Brain pericyte (primary cell): Measurements from ENCODE around the gene CATSPER3.
"Not testable (repeated sequence)": the region's sequence is repeated elsewhere in the genome, so short reads cannot be mapped to it uniquely, and the experiment has no call there.

Experiments used
- DNase-seq: peaks from one replicate; pipeline ENCODE4 v3.0.0-alpha.2; 2012; ENCODE audit warnings: low read depth, low spot score

The CATSPER3 gene

DNA sequence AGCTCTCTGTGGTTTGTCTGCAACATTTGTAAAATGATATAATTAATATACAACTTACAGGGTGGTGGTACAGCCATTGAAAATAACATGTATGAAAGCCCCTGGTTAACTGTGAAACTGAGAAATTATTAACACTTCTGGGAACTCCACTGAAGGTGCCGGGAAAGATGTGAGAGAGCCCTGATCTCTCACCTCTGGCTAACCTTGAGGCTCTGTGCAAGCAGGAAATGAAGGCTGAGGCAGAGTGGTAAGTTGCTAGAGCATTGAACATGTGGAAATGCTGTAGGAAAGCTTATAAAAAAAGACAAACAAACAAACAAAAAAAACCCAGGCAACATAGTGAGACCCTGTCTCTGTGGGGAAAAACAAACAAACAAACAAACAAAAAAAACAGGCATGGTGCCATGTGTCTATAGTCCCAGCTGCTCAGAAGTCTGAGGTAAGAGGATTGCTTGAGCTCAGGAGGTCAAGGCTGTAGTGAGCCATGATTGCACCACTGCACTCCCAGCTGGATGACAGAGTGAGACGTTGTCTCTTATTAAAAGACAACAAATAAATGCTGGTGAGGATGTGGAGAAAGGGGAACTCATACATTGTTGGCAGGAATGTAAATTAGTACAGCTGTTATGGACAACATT lies 7.5 kb downstream of the CATSPER3 start:
- no peak for DNase-seq

DNA sequence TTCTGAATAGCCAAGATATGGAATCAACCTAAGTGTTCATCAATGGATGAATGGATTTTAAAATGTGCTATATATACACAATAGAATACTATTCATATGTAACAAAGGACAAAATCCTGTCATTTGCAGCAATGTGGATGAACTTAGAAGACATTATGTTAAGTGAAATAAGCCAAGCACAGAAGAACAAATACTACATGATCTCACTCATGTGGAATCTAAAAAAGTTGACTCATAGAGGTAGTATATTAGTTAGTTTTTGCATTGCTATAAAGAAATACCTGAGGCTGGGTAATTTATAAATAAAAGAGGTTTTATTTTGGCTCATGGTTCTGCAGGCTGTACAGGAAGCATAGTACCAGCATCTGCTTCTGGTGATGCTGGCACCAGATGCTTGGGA lies 8.1 kb downstream of the CATSPER3 start:
- no peak for DNase-seq

DNA sequence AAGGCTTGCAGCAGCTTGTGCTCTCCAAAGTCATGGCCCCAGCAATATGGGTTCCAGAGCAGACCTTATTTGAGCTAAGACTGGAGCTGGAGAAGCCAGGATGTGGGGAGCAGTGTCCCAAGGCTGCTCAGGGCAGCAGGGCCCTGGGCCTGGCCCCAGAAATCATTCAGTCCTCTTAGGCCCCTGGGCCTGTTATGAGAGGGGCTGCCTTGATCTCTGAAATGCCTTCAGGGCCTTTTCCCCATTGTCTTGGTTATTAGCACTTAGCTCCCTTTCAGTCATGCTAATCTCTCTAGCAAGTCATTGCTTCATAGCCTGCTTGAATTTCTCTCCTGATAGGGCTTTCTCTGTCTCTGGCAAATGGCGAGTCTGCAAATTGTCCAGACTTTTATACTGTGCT lies 9.1 kb downstream of the CATSPER3 start:
- no peak for DNase-seq

DNA sequence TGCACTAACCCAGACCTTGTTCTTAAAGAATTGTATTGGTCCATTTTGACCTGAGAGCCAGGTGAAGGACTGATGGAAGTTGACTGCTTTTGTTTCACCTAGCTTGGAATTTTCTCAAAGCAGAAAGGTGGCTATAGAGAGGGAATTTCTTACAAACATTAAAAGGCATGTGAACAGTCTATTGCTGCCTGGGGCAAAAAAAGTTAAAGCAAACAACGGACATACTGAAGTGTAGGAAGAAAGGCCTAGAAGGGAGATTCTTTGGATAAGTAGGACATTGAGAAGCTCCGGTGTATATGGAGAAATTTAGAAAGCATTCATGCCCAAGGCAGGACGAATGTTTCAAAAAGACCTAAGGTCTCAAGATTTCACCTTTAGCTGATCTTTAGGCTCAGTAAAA lies 11.7 kb downstream of the CATSPER3 start:
- no peak for DNase-seq

DNA sequence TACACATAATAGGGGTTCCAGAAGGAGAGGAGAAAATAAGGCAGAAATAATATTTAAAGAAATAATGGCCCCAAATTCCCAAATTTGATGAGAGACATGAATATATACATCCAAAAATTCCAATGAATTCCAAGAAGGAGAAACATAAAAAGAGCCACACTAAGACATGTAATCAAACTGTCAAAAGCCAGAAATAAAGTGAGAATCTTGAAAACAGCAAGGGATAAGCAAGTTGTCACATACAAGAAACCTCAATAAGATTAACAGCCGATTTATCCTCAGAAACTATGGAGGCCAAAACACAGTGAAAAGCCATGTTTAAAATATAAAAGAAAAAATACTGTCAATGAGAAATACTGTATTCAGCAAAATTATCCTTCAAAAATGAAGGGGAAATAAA lies 14.5 kb downstream of the CATSPER3 start:
- no peak for DNase-seq

DNA sequence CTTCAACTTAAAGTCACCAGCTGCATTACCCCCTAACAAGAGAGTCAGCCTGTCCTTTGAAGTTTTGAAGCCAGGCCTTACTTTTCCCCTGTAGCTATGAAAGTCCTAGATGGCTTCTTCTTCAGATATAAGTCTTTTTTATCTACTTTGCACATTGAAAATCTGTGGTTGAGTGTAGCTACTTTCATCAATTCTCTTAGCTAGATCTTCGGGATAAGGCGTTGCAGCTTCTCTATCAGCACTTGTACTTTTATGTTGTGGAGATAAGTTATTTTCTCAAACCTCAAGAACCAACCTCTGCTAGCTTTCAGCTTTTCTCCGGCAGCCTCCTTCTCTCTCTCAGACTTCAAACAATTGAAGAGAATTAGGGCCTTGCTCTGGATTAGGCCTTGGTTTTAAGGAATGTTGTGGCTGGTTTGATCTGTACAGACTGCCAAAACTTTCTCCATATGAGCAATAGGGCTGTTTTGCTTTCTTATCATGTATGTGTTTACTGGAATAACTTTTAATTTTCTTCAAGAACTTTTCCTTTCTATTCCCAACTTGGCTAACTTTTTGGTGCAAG lies 21.6 kb downstream of the CATSPER3 start:
- no peak for DNase-seq

DNA sequence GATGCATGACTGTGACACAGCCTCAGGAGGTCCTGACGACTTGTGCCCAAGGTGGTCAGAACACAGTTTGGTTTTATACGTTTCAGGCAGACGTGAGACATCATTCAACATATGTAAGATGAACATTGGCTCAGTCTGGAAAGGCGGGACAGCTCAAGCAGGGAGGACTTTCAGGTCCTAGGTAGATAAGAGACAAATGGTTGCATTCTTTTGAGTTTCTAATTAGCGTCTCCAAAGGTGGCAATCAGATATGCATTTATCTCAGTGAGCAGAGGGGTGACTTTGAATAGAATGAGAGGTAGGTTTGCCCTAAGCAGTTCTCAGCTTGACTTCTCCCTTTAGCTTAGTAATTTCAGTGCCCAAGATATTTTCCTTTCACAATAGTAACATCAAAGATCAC lies 22.5 kb downstream of the CATSPER3 start:
- DNase-seq: not testable (repeated sequence)

DNA sequence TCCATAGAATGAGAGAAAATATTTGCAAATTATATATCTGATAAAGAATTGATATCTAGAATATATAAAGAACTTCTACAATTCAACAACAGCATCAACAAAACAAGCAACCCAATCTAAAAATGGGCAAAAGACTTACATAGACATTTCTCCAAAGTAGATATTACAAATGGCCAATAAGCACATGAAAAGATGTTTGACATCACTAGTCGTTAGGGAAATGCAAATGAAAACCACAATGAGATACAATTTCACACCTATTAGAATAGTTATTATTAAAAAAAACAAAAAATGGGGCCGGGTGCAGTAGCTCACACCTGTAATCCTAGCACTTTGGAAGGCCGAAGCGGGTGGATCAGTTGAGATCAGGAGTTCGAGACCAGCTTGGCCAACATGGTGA lies 24.4 kb downstream of the CATSPER3 start:
- DNase-seq: no peak

DNA sequence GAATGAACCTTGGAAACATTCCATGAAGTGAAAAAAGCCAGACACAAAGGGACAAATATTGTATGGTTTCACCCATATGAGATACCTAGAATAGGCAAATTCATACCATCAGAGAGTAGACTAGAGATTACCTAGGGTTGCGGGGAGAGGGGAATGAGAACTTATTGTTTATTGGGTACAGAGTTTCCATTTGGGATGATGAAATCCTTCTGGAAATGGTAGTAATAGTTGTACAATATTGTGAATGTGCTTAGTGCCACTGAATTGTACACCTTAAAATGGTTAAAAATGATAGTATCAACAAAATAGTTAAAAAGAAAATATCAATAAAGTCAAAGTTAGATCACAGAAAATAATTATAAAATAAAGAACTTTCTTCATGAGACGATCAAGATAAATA lies 25.5 kb downstream of the CATSPER3 start:
- no peak for DNase-seq

DNA sequence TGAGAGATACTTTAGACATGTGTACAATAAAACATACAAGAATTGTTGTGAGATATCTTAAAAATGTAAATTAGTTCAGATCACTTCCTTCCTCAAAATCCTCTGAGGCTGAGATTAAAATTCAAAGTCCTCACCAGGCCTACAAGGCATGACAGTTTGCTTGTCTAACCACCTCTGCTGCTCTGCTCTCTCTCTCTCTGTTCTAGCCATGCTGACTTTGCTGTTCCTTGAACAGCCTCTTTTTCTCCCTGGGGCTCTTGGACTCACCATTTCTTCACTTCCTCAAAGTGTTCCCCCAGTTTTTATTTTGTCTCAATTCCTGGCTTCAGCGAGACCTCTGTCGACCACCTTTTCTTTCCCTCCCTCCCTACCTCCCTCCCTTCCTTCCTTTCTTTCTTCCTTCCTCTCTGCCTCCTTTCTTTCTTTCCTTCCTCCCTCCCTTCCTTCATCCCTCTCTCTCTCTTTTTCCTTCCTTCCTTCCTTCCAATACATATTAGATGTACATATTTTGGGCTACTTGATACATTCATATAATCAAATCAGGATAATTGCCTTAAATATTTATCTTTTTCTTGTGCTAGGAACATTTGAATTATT lies 27.0 kb downstream of the CATSPER3 start:
- DNase-seq: no peak

DNA sequence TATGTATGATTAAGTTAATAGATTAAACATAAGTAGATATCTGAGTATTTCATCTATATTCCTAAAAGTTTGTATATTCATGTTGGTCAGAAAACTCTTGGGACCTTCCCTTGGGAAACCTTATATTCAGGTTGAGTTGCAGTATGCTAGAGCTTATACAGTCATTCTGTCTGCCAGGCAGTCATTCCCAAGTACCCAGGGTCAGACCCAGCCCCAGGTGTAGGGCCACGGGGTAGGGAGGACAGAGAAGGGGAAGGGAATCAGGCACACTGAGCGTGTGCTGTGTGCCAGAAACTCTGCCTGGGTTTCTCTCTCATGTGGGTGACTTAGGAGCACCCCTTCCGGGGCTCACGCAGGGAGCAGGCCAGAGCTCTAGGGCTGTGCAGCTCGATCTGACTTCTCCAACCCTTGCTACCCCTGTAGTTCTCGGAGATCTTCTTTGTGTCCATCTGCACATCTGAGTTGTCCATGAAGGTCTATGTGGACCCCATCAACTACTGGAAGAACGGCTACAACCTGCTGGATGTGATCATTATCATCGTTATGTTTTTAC lies 28.2 kb downstream of the CATSPER3 start:
- DNase-seq: no peak

DNA sequence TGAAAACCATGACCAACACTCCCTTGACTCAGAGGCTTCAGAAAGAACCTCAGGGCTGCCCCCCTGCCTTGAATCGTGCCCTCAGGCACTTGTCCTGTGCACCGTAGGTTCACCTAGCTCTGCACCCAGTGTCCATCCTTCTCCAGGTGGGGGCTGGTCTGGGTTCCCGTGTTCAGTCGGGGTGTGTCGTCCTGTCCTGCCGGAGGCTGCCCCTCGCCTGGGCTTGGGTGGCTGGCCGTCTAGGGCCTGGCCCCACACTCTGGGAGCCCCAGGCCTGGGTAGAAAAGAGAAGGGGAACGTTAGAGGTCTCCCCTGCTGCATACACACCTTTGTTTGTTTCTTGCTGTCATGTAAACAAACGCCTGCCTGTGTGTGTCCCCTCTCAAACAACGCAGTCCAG lies 29.3 kb downstream of the CATSPER3 start:
- DNase-seq: no peak

DNA sequence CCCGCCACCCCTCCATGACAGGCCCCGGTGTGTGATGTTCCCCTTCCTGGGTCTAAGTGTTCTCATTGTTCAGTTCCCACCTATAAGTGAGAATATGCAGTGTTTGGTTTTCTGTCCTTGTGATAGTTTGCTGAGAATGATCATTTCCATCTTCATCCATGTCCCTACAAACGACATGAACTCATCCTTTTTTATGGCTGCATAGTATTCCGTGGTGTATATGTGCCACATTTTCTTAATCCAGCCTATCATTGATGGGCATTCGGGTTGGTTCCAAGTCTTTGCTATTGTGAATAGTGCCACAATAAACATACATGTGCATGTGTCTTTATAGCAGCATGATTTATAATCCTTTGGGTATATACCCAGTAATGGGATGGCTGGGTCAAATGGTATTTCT lies 30.4 kb downstream of the CATSPER3 start:
- DNase-seq: not testable (repeated sequence)

DNA sequence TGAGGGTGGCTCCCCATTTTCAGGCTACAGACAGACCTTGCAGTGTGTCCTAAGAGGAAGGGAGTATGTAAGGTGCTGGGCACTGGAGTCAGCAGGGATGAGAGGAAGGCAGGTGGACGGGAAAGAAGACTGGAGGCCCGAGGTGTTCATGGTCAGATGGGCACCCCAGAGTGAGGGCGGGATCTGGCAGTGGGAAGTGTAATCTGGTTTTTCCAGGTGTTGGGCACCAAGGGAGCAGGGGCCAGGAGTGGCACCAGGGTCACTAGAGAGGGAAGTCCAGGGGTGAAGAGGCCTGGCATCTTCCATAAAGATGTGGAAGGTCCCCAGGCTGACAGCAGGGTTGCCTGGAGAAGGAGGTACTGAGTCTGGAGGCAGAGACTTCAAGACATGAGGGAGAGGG lies 36.7 kb downstream of the CATSPER3 start:
- no peak for DNase-seq

DNA sequence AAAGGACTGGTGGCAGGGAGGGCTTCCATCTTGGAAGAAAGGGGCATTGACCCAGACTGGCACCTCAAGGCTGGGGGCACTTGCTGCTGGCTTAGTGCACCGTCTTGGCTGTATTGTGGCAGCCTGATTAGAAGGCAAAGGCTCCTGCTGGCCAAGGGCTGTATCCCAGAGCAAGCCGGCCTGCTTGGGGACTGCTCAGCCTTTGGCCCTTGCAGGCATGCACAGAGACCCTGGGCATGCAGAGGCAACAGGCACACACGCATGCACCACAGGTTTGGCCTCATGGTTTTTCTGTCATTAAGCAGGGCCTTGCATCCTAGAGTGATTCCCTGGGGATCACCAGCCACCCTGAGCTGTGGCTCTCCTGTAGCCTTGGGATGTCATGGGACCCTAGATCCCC lies 37.4 kb downstream of the CATSPER3 start:
- DNase-seq: no peak

DNA sequence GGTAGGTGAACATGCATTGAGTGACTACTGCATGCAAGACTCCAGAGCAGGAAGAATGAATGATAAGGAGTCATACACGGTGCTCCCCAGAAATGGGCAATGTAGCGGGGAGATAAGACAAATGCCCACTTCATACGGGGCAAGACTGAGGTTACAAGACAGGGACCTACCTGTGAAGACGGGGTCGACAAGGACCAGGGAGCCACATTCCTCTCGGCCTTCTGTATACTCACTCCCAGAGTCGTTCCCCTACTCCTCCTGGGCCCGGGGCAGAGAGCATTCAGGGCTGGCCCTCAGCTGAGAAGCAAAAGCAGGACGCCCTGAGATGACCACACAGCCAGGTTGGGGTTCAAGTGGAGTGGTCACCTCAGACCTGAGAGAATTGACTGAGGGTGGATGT lies 39.6 kb downstream of the CATSPER3 start:
- no peak for DNase-seq

DNA sequence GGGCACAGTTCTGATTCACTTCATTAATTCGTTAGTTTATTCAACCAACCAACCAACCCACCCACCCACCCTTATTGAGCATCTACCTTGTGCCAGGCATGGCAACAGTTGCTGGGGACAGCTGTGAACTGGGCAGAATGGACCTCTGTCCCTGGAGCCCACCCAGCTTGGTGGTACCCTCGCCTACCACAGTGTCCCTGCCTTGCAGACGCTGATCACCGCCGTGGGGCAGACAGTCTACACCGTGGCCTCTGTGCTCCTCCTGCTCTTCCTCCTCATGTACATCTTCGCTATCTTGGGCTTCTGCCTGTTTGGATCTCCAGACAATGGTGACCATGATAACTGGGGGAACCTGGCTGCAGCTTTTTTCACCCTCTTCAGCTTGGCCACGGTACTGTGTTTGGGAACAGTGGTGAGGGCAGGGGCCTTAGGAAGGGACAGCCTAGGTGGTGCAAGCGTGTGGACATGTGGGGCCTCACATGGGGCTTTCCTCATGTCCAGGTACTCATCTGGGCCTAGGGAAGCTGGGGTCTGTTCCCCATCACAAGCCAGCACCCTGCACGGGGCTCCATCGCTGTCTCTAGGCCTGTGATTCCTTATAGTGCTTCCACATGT lies 40.1 kb downstream of the CATSPER3 start:
- DNase-seq: no peak

DNA sequence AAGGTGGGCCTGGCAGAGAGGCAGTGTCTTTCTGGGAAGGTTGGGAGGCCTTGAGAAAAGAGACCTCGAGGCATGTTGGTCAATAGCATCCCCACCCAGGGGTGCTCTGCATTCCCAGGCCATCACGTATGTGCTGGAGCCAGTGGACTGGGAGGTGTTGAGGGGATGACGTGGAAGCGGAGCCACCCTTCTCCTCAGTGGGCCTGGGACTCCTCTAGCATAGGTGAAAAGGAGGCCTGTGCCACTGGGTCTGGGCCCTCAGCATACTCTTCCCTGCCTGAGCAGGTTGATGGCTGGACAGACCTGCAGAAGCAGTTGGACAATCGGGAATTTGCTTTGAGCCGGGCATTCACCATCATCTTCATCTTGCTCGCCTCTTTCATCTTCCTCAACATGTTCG lies 40.8 kb downstream of the CATSPER3 start:
- no peak for DNase-seq

DNA sequence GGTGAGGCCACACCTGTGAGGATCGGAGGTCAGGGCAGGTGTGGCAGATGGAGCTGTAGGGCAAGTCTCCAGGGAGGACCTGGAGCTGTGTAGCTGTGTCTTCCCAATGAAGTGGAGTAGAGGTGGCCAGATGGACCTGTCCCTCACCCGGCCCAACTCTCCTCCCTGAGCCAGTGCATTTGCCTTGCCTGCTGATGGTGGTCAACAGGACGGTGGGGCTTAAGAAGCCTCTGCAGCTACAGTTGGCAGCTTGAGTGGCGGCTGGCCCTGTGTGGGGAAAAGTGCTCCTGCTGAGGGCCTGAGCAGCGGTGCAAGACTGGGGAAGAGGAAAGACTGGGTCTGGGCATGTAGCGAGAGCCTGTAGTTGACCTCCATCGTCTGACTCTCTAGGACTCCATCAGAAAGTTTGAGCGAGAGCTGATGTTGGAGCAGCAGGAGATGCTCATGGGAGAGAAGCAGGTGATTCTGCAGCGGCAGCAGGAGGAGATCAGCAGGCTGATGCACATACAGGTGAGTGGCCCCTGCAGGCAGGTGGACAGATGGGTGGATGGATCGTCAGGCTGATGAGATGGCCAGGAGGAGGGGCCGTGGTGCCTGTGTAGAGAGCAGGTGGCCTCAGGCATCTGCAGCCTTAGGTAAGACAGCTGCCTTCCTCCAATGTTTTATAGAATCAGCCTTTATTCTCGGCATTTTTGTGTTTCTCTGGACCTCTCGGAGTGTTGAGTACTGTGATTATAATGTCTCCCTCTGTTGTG lies 41.5 kb downstream of the CATSPER3 start:
- no peak for DNase-seq

DNA sequence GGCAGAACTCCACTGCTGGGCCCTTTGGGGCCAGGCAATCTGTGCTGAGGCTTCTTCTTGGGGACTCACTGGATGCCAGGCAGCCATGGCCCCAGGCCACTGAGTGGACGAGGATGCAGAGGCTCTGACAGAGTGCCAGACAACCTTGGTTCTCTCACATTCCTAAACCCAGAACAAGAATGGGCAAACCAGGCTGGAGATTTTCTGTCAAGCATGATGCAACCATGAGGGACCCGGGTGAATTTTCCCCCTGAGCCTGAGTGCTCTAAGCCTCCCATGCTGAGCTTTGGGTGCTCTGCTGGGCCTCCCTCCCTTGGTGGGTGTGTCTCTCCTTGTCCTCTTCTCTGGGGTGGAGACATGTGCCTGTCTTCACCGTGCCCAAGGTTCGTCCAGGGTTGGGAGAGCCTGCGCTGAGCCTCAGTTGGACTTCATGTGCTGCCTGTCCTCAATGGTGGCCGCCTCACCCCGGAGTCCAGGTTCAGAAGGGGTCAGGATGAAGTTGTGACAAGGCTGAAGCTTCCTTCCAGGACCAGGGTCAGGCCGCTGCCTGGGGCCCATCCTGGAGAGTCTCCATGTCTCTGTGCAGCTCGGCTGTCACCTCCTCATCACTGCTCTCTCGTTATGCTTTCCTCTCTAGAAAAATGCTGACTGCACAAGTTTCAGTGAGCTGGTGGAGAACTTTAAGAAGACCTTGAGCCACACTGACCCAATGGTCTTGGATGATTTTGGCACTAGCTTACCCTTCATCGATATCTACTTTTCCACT lies 42.2 kb downstream of the CATSPER3 start:
- DNase-seq: no peak
